ENCODE data around the gene IDI2. TPM values are rescaled to one million over a fixed set of nuclear protein-coding genes. Genes with fewer than 3 reads are reported as not detected.

IDI2 gene
- total RNA-seq, 2 experiments from 2014 or later = not detected

DNA sequence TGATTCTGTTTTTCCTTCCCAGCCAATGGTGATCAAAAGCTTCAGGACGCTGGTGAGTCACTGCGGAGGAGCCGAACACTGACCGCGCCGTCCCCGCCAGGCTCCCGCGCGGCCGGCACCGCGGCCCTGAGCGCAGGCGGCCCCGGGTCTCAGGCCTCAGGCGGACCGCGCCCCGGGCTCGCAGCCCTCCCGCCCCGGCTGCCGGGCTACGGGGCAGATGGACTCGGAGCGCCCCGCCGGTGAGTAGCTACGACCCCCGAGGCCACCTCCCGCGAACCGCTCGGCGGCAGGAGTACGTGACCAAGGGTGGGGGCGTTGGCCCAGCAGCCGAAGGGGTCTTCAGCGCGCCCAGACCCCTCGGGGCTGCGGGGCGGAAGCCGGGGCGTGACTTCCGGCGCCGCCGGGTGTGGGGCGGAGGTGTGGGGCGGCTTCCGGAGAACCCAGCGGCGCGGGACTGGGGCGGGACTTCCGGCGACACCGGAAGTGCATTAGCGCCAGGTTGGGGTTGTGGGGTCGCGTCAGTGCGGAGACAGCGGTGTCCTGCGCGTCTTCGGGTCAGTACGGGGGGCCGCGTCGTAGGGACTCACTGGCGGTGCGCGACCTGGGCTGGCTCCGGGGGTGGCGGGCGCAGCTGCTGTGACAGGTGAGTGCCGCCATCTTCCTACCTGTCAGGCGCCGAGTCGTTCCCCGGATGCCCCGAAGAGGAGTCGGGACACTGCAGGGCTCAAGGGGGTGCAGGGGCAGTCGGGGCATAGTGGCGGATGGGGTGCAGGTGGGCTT lies 30.9 kb upstream of the IDI2 start, which contains the start of gene WDR37:
TSS of gene WDR37 (plus strand) at position 60 of the 780 bp plus-strand sequence. CDS start 15,771 bp downstream, outside the sequence.
- Histone ChIP-seq H3K9me3 (ENCODE audit: control insufficient read depth in 1 of 2, insufficient read depth in 1 of 2, low read length in 2 of 2) (no peaks in the 10 kb centered on the region), H3K27ac (ENCODE audit: low read depth in 1 of 2, low read length in 2 of 2) (peak within 1 kb of the TSS; percentile 69 to 83), H3K27me3 (ENCODE audit: control insufficient read depth in 1 of 2, insufficient read depth in 2 of 2, low read length in 2 of 2) (no peaks in the 10 kb centered on the region), H3K36me3 (ENCODE audit: insufficient read depth, low read length) (peaks cover 21% of the 10 kb centered on the region), H3K4me1 (ENCODE audit: insufficient read depth, low read length) (peaks cover 48% of the 10 kb centered on the region), H3K4me3 (ENCODE audit: low read length) (peak within 1 kb of the TSS; percentile 98)
- peak within 1 kb of the TSS; percentile 98 for H3K27ac Mint-ChIP-seq
- no peaks in the 10 kb centered on the region for H3K27me3 Mint-ChIP-seq
- POLR2A ChIA-PET = interaction anchor here (1.0 to 1.8 kb wide), 5 partner anchors 9 to 125 kb away, joined by 3 to 5 read pairs (median 4); partner anchors contain the start of genes GTPBP4 and LARP4B
- peak within 1 kb of the TSS; percentile 98 for H3K4me3 Mint-ChIP-seq
- peak; percentile 77 to 93 (median 86) for DNase-seq
- CTCF ChIA-PET = interaction anchor here (1.1 to 1.2 kb wide), 2 partner anchors 54 to 68 kb away, joined by 3 to 4 read pairs; partner anchors contain the start of gene GTPBP4
- H3K9me3 Mint-ChIP-seq = no peaks in the 10 kb centered on the region
- intact Hi-C loops (cut with DNase I, micrococcal nuclease) = loop anchor here (1.0 to 2.0 kb wide), 3 partner anchors 7 to 125 kb away; partner anchors contain the start of genes GTPBP4 (in 1 of the 2), IDI1 (in 1 of the 2) and LARP4B (in 1 of the 2)
- peaks cover 70% of the 10 kb centered on the region for H3K36me3 Mint-ChIP-seq (ENCODE audit: low read depth)
- peak; percentile 89 for ATAC-seq (ENCODE audit: poor library complexity)
- peaks cover 91% of the 10 kb centered on the region for H3K4me1 Mint-ChIP-seq (ENCODE audit: low read depth)
- no peak for TF ChIP-seq CTCF (IDR thresholded peaks at IDR 0.05)

- Mint-ChIP-seq H3K27me3 (no peaks in the 10 kb centered on the region), H3K36me3 (ENCODE audit: low read depth) (peaks cover 78% of the 10 kb centered on the region), H3K27ac (peak overlapping the region; percentile 98), H3K4me1 (ENCODE audit: low read depth) (peaks cover 91% of the 10 kb centered on the region), H3K9me3 (no peaks in the 10 kb centered on the region), H3K4me3 (peak overlapping the region; percentile 95)
- Histone ChIP-seq H3K27me3 (ENCODE audit: control insufficient read depth in 1 of 2, insufficient read depth in 2 of 2, low read length in 2 of 2) (no peaks in the 10 kb centered on the region), H3K9me3 (ENCODE audit: control insufficient read depth in 1 of 2, insufficient read depth in 1 of 2, low read length in 2 of 2) (no peaks in the 10 kb centered on the region), H3K36me3 (ENCODE audit: insufficient read depth, low read length) (peaks cover 24% of the 10 kb centered on the region), H3K4me1 (ENCODE audit: insufficient read depth, low read length) (peaks cover 47% of the 10 kb centered on the region), H3K27ac (ENCODE audit: low read depth in 1 of 2, low read length in 2 of 2) (no peak overlapping the region), H3K4me3 (ENCODE audit: low read length) (no peak overlapping the region)
- POLR2A ChIA-PET = no interaction called here
- CTCF ChIA-PET = interaction anchor here (0.6 kb wide), 1 partner anchor 27 kb away, joined by 3 read pairs; no protein-coding TSS in a partner anchor
- intact Hi-C loops (cut with DNase I, micrococcal nuclease) = no loop called here
- no peak for DNase-seq
- ATAC-seq (ENCODE audit: poor library complexity) = no peak
- TF ChIP-seq CTCF (IDR thresholded peaks at IDR 0.05) = no peak
These were observed 29.0 kb upstream of the IDI2 start for GRCh38 chr10:1054684-1055083.

DNA sequence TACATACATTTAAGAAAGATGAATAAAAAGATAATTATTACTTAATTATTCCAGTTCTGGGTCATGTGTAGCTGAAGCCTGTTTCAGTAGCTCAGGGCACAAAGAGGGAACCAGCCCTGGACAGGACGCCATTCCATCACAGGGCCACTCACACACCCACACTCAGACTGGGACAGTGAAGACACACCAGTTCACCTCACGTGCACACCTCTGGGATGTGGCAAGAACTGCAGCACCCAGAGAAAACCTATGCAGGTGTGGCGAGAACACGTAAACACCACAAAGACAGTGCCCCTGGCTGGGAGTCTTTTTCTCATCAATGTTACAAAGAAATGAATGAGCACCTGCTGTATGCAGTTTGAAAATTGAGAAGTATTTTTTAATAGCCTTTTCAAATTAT lies 24.9 kb upstream of the IDI2 start:
- Mint-ChIP-seq H3K36me3 (ENCODE audit: low read depth) (peaks cover 71% of the 10 kb centered on the region), H3K27me3 (peaks cover 5% of the 10 kb centered on the region), H3K4me1 (ENCODE audit: low read depth) (peaks cover 90% of the 10 kb centered on the region), H3K9me3 (no peaks in the 10 kb centered on the region), H3K4me3 (peak overlapping the region; percentile 98), H3K27ac (peak overlapping the region; percentile 98)
- Histone ChIP-seq H3K36me3 (ENCODE audit: insufficient read depth, low read length) (peaks cover 24% of the 10 kb centered on the region), H3K27me3 (ENCODE audit: control insufficient read depth in 1 of 2, insufficient read depth in 2 of 2, low read length in 2 of 2) (no peaks in the 10 kb centered on the region), H3K9me3 (ENCODE audit: control insufficient read depth in 1 of 2, insufficient read depth in 1 of 2, low read length in 2 of 2) (no peaks in the 10 kb centered on the region), H3K4me1 (ENCODE audit: insufficient read depth, low read length) (peaks cover 41% of the 10 kb centered on the region), H3K4me3 (ENCODE audit: low read length) (no peak overlapping the region), H3K27ac (ENCODE audit: low read depth in 1 of 2, low read length in 2 of 2) (peak overlapping the region; percentile 96 to 100)
- ATAC-seq (ENCODE audit: poor library complexity) (peak; percentile 19), DNase-seq (peak in 10 of 14 experiments; percentile 17 to 81 (median 44))
- ChIA-PET POLR2A (interaction anchor here (0.6 to 3.0 kb wide), 4 partner anchors 9 to 62 kb away, joined by 3 to 51 read pairs (median 12); partner anchors contain the start of gene GTPBP4), CTCF (interaction anchor here (1.0 to 2.1 kb wide), 5 partner anchors 12 to 59 kb away, joined by 3 to 6 read pairs (median 4); no protein-coding TSS in a partner anchor)
- no peak for TF ChIP-seq CTCF (IDR thresholded peaks at IDR 0.05)
- intact Hi-C loops (cut with DNase I, micrococcal nuclease) = loop anchor here in 1 of 2 experiments (1.0 kb wide), 1 partner anchor 24 kb away; no protein-coding TSS in a partner anchor

Measured in CD4-positive, alpha-beta T cell (primary cell).